GM18502 (cell line): ENCODE data around the gene AKAP13.

Experiments
- ATAC-seq: cut with Tn5 transposase; IDR thresholded peaks from one replicate; pipeline ENCODE4 v1.9.1; 2021; ENCODE audit warnings: mild to moderate bottlenecking; ENCODE audit not compliant: unreplicated experiment, poor library complexity

The AKAP13 gene

GRCh38 chr15:85493260-85493659, 112.9 kb downstream of the AKAP13 start:
- ATAC-seq: no peak

GRCh38 chr15:85494048-85494777, 113.8 kb downstream of the AKAP13 start:
- ATAC-seq: no peak

GRCh38 chr15:85495096-85495495, 114.7 kb downstream of the AKAP13 start:
- no peak for ATAC-seq

GRCh38 chr15:85495544-85495943, 115.1 kb downstream of the AKAP13 start:
- no peak for ATAC-seq

- ATAC-seq: no peak
Observed at GRCh38 chr15:85496151-85496550, 115.7 kb downstream of the AKAP13 start.

- no peak for ATAC-seq
Observed at GRCh38 chr15:85496551-85497171, 116.3 kb downstream of the AKAP13 start.

- ATAC-seq: no peak
Observed at GRCh38 chr15:85497172-85497569, 116.8 kb downstream of the AKAP13 start.

GRCh38 chr15:85498471-85498870, 118.1 kb downstream of the AKAP13 start:
- ATAC-seq: no peak

GRCh38 chr15:85499371-85499887, 119.0 kb downstream of the AKAP13 start:
- ATAC-seq: no peak

GRCh38 chr15:85500060-85500708, 119.8 kb downstream of the AKAP13 start:
- no peak for ATAC-seq

- no peak for ATAC-seq
Observed at GRCh38 chr15:85500729-85501128, 120.3 kb downstream of the AKAP13 start.

GRCh38 chr15:85501574-85501973, 121.2 kb downstream of the AKAP13 start:
- no peak for ATAC-seq

- ATAC-seq: no peak
Observed at GRCh38 chr15:85503151-85503799, 122.9 kb downstream of the AKAP13 start.

- no peak for ATAC-seq
Observed at GRCh38 chr15:85504749-85505676, 124.6 kb downstream of the AKAP13 start.

GRCh38 chr15:85507114-85507513, 126.7 kb downstream of the AKAP13 start:
- no peak for ATAC-seq

- ATAC-seq: no peak
Observed at GRCh38 chr15:85509973-85510372, 129.6 kb downstream of the AKAP13 start.

GRCh38 chr15:85514413-85514812, 134.0 kb downstream of the AKAP13 start:
- no peak for ATAC-seq

- no peak for ATAC-seq
Observed at GRCh38 chr15:85515212-85515611, 134.8 kb downstream of the AKAP13 start.

- ATAC-seq: no peak
Observed at GRCh38 chr15:85517086-85517485, 136.7 kb downstream of the AKAP13 start.
